ENCODE measurements around the gene ADGRE2.
"Not testable (repeated sequence)": the region's sequence is repeated elsewhere in the genome, so short reads cannot be mapped to it uniquely, and the experiment has no call there.

DNA sequence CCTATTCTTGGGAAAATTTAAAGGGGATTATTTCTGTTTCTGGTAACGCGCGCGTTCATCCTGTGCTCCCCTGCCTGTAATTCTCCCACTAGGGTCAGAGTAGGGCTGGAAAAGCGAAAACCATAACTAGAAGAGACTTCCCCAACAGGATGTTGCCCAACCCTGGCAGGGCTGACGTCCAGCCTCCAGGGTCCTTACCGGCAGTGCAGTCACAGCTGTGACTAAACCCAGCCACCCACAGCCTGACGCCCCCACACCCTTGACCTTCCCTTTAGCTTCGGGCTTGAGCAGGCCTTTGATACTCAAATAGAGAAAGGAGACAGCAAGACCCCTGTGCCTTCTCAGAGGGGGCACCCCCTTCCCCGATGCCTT lies 6.4 kb upstream of the ADGRE2 start:
- TF ChIP-seq, protein P1, sequence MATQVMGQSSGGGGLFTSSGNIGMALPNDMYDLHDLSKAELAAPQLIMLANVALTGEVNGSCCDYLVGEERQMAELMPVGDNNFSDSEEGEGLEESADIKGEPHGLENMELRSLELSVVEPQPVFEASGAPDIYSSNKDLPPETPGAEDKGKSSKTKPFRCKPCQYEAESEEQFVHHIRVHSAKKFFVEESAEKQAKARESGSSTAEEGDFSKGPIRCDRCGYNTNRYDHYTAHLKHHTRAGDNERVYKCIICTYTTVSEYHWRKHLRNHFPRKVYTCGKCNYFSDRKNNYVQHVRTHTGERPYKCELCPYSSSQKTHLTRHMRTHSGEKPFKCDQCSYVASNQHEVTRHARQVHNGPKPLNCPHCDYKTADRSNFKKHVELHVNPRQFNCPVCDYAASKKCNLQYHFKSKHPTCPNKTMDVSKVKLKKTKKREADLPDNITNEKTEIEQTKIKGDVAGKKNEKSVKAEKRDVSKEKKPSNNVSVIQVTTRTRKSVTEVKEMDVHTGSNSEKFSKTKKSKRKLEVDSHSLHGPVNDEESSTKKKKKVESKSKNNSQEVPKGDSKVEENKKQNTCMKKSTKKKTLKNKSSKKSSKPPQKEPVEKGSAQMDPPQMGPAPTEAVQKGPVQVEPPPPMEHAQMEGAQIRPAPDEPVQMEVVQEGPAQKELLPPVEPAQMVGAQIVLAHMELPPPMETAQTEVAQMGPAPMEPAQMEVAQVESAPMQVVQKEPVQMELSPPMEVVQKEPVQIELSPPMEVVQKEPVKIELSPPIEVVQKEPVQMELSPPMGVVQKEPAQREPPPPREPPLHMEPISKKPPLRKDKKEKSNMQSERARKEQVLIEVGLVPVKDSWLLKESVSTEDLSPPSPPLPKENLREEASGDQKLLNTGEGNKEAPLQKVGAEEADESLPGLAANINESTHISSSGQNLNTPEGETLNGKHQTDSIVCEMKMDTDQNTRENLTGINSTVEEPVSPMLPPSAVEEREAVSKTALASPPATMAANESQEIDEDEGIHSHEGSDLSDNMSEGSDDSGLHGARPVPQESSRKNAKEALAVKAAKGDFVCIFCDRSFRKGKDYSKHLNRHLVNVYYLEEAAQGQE (IDR thresholded peaks at IDR 0.05; ENCODE audit: insufficient read depth in 1 of 2, low read depth in 2 of 2, low read length in 1 of 2): not testable (repeated sequence)
- TF ChIP-seq, protein P2, sequence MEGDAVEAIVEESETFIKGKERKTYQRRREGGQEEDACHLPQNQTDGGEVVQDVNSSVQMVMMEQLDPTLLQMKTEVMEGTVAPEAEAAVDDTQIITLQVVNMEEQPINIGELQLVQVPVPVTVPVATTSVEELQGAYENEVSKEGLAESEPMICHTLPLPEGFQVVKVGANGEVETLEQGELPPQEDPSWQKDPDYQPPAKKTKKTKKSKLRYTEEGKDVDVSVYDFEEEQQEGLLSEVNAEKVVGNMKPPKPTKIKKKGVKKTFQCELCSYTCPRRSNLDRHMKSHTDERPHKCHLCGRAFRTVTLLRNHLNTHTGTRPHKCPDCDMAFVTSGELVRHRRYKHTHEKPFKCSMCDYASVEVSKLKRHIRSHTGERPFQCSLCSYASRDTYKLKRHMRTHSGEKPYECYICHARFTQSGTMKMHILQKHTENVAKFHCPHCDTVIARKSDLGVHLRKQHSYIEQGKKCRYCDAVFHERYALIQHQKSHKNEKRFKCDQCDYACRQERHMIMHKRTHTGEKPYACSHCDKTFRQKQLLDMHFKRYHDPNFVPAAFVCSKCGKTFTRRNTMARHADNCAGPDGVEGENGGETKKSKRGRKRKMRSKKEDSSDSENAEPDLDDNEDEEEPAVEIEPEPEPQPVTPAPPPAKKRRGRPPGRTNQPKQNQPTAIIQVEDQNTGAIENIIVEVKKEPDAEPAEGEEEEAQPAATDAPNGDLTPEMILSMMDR (IDR thresholded peaks at IDR 0.05): not testable (repeated sequence)
- not testable (repeated sequence) for TF ChIP-seq POLR2AphosphoS5 (IDR thresholded peaks at IDR 0.05; ENCODE audit: low read depth, low read length); TCF7L2 (IDR thresholded peaks at IDR 0.05; ENCODE audit: low read depth, low read length); SIN3A (IDR thresholded peaks at IDR 0.05; ENCODE audit: borderline replicate concordance, insufficient read depth, low read depth, low read length)

All from Panc1 (cell line).